NCI-H2081 treated with DMSO at 0.1 percent for 48 hours (cell line): Measurements from ENCODE around the gene RSRP1.
"Not testable (repeated sequence)": the region's sequence is repeated elsewhere in the genome, so short reads cannot be mapped to it uniquely, and the experiment has no call there.

Experiments used
- DNase-seq: peaks from one replicate; lab custom pipeline; 2025; lab: John Stamatoyannopoulos, UW

Gene RSRP1

DNA sequence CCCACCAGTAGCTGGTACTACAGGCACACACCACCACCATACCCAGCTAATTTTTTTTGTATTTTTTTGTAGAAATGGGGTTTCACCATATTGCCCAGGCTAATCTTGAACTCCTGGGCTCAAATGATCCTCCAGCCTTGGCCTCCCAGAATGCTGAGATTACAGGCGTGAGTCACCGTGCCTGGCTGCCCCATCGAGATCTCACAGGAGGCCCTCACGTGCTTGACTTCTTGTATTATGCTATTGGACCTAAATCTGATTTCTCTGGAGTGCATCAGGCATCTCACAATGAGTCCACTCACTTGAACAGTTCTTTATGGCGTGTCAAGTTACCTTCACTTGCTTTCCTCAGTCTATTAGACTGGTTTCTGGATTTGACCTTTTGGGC lies 9.3 kb upstream of the RSRP1 start:
- no peak for DNase-seq

- DNase-seq: no peak
Observed at GRCh38 chr1:25255706-25256577, 8.7 kb upstream of the RSRP1 start.

- no peak for DNase-seq
Observed at GRCh38 chr1:25253911-25254310, 6.7 kb upstream of the RSRP1 start.

DNA sequence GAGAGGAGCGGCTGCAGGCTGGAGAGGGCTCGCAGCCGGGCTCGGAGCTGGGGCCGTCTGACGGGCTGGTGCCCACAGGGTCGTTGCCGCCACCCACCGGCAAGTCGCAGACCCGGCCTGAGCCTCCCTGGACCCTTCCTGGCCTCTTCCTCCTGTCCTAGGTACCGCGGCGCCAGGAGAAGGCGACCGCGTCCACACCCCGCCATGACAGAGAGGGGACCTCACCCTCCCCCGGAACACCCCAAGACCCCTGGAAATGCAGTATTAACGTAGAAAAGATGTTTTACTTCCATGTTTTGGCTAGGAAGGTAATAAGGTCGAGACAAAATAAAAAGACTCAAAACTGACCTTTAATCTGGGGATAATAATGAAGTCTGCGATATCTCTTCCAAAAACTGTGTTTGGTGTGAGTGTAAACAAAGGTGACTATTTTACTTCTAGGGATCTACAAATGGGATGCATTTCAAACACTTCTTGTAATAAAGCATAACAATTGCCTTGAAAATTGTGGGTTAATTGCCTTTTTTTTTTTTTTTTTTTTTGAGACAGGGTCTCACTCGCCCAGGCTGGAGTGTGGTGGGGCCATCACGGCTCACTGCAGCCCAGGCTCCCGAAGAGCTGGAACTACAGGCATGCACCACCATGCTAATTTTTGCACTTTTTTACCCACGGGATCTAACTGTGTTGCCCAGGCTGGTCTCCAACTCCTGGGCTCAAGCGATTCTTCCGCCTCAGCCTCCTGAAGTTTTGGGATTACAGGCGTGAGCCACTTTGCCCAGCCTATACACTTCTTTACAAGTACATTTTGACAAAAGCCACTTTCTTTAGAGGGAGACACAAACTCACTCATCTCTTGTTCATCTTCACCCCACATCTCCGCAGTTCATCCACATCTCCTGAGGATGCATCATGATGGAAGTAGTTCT lies 838 bp upstream of the RSRP1 start:
- DNase-seq: no peak

- no peak for DNase-seq
Observed at GRCh38 chr1:25246600-25247023, 642 bp downstream of the RSRP1 start.

DNA sequence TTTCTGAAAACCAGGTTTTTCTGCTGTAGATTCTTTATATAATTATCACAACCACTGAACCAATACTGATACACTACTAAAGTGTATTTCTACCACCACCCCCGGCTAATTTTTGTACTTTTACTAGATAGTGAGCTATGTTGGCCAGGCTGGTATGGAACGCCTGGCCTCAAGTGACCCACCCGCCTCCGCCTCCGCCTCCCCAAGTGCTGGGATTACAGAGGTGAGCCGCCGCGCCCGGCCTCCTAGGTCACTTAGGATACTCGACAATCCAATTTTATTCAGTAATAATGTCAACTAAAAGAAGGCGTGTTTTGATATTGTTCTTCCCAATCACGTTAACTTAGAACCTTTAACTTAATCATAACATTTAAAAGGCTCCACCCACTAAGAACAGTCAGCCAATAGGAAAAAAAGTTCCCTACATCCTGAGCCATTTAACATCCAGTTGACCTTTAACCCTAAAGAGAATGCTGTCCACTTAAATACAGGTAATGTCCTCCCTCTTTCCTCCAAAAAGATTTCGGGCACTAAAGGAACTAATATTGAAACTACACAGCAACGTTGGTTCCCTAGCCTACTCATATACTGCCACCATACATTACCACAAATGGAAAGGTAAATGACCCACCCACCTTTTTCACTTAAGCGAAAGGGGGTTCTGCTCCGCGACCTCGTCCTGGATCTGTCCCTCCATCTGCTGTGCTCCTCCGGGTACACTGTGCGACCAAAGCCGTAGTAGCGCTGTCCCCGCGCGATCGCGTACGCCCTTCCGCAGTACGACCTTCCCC lies 1.2 kb downstream of the RSRP1 start:
- DNase-seq: no peak

GRCh38 chr1:25245393-25245792 lies 1.9 kb downstream of the RSRP1 start:
- DNase-seq: no peak

GRCh38 chr1:25243907-25244306 lies 3.3 kb downstream of the RSRP1 start:
- DNase-seq: no peak

GRCh38 chr1:25239681-25240541 lies 7.3 kb downstream of the RSRP1 start:
- peak; percentile 88 for DNase-seq

GRCh38 chr1:25238046-25238445 lies 9.2 kb downstream of the RSRP1 start:
- DNase-seq: no peak

DNA sequence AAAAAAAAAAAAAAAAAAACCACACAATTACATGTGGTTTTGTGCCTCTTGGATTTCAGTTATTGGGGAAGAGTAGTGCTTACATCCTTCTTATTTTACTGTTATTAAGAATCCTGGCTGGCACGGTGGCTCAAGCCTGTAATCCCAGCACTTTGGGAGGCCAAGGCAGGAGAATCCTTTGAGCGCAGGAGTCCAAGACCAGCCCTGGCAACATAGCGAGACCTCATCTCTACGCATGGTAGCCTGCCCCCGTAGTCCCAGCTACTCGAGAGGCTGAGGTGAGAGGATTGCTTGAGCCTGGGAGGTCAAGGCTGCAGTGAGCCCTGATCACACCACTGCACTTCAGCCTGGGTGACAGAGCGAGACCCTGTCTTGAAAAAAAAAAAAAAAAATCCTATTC lies 11.0 kb downstream of the RSRP1 start:
- not testable (repeated sequence) for DNase-seq

- not testable (repeated sequence) for DNase-seq
Observed at GRCh38 chr1:25235411-25235810, 11.8 kb downstream of the RSRP1 start.

DNA sequence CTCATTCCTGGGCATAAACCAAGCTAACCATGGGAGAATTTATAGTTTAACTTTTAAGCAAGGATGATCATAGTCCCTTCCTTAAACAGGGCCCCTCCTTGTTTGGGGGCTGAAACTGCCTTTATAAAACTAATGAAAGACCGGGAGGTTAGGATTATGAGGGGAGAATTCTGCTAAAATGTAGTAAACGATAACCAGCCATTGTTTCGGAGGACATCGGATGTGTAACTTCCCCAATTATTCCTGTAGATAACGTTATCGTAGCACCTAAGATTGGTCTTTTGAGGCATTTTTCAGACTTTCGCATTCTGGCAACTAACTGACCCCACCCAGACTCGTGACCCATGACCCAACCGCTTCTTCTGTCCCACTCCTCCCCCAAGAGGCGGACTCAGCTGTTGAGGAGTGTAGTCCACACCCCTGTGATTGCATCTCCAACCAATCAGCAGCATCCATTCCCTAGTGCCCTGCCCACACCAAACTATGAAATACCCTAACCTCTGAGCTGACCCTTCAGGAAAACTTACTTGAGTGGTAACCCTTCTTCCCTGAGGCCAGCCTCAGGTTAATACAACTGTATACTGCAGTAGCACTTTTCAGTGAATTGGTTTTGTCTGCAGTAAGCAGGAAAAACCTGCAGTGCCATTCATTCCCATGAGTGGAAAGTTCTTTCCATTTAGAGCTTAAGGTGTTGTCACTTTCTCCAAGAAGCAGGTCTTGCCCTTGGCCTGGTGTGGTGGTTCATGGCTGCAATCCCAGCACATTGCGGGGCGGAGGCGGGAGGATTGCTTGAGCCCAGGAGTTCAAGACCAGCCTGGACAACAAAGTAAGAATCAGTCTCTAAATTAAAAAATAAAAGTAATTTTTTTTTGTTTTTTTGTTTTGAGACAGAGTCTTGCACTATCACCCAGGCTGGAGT lies 14.1 kb downstream of the RSRP1 start:
- no peak for DNase-seq

GRCh38 chr1:25232027-25232865 lies 15.0 kb downstream of the RSRP1 start, which contains the start of gene SYF2:
Gene SYF2, minus strand, starts transcription at chr1:25232502. Its CDS starts 35 bp downstream, at chr1:25232467.
- peak; percentile 78 for DNase-seq

GRCh38 chr1:25223471-25223870 lies 23.8 kb downstream of the RSRP1 start:
- DNase-seq: no peak

- DNase-seq: no peak
Observed at GRCh38 chr1:25222606-25223005, 24.6 kb downstream of the RSRP1 start.

DNA sequence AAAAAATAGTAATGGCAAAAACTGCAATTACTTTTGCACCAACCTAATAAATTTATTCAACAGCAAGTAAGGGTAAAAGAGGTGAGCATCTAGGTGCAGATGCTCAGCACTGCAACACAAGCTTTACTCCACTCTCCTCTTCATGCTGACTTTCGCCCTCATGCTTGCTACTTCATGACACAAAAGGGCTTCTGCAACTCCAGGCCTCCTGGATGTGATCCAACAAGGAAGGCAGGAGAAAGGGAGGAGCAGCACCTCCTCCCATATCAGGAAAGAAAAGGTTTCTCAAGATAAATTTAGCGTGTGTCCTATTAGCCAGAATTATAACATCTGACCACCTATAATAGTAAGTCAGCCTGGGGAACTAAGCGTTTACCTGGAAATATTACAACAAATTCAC lies 26.6 kb downstream of the RSRP1 start:
- DNase-seq: no peak

- DNase-seq: no peak
Observed at GRCh38 chr1:25219661-25220251, 27.5 kb downstream of the RSRP1 start.
